Stimulated activated naive CD8-positive, alpha-beta T cell treated with anti-CD3 and anti-CD28 coated beads, Interleukin-15, amount 100 ng/mL, for 72 hours (primary cell): ENCODE measurements around the gene SRSF10.
"Not testable (repeated sequence)": the region's sequence is repeated elsewhere in the genome, so short reads cannot be mapped to it uniquely, and the experiment has no call there.

Experiments
- ATAC-seq: fragments of 150-1000 bp; cut with Tn5 transposase; 2 replicates; pipeline ENCODE4 v1.10.0; 2021; ENCODE audit warnings: mild to moderate bottlenecking, moderate library complexity
- DNase-seq, 2 donors: peaks; one replicate each; pipeline ENCODE4 v3.0.0; 2021 to 2022
- H3K27ac Mint-ChIP-seq, 2 donors: one replicate each; pipeline ENCODE4 v1.8.0; 2022; ENCODE audit warnings: mild to moderate bottlenecking in 2 of 2, mixed read lengths in 2 of 2, moderate library complexity in 2 of 2
- H3K27me3 Mint-ChIP-seq: one replicate; pipeline ENCODE4 v1.8.0; 2022; ENCODE audit warnings: mixed read lengths
- H3K4me1 Mint-ChIP-seq: one replicate; pipeline ENCODE4 v1.8.0; 2022; ENCODE audit warnings: mild to moderate bottlenecking, mixed read lengths
- H3K4me3 Mint-ChIP-seq, 2 donors: one replicate each; pipeline ENCODE4 v1.8.0; 2022; ENCODE audit warnings: mild to moderate bottlenecking in 2 of 2, mixed read lengths in 2 of 2, moderate library complexity in 1 of 2
- H3K9me3 Mint-ChIP-seq, 2 donors: one replicate each; pipeline ENCODE4 v1.8.0; 2022; ENCODE audit warnings: mixed read lengths in 2 of 2

The SRSF10 gene

GRCh38 chr1:24005163-24005562, 25.0 kb upstream of the SRSF10 start:
- Mint-ChIP-seq H3K27me3 (peaks cover 34% of the 10 kb centered on the region), H3K9me3 (no peaks in the 10 kb centered on the region), H3K4me3 (no peak overlapping the region), H3K4me1 (no peaks in the 10 kb centered on the region), H3K27ac (no peak overlapping the region)
- DNase-seq = no peak
- no peak for ATAC-seq

- Mint-ChIP-seq H3K9me3 (no peaks in the 10 kb centered on the region), H3K4me3 (no peak overlapping the region), H3K27ac (no peak overlapping the region), H3K4me1 (peaks cover 2% of the 10 kb centered on the region), H3K27me3 (peaks cover 27% of the 10 kb centered on the region)
- DNase-seq (no peak), ATAC-seq (no peak)
These were observed 24.0 kb upstream of the SRSF10 start for GRCh38 chr1:24004132-24004531.

GRCh38 chr1:24003331-24003972, 23.3 kb upstream of the SRSF10 start:
- no peak for ATAC-seq

GRCh38 chr1:24002695-24003094, 22.6 kb upstream of the SRSF10 start:
- H3K27ac Mint-ChIP-seq = no peak overlapping the region
- H3K4me1 Mint-ChIP-seq = peaks cover 8% of the 10 kb centered on the region
- no peaks in the 10 kb centered on the region for H3K9me3 Mint-ChIP-seq
- ATAC-seq (no peak), DNase-seq (no peak)
- peaks cover 27% of the 10 kb centered on the region for H3K27me3 Mint-ChIP-seq
- no peak overlapping the region for H3K4me3 Mint-ChIP-seq

More at GRCh38 chr1:24003331-24003972, 23.3 kb upstream of the SRSF10 start:
- DNase-seq = no peak
- Mint-ChIP-seq H3K27ac (no peak overlapping the region), H3K4me3 (no peak overlapping the region), H3K27me3 (peaks cover 27% of the 10 kb centered on the region), H3K9me3 (no peaks in the 10 kb centered on the region), H3K4me1 (peaks cover 8% of the 10 kb centered on the region)

GRCh38 chr1:23999156-23999671, 19.1 kb upstream of the SRSF10 start:
- Mint-ChIP-seq H3K4me3 (peak overlapping the region in 1 of 2 donors; percentile 16), H3K4me1 (peaks cover 14% of the 10 kb centered on the region), H3K9me3 (no peaks in the 10 kb centered on the region), H3K27ac (peak overlapping the region in 1 of 2 donors; percentile 89), H3K27me3 (peaks cover 18% of the 10 kb centered on the region)
- ATAC-seq = no peak
- no peak for DNase-seq

- Mint-ChIP-seq H3K9me3 (no peaks in the 10 kb centered on the region), H3K27ac (no peak overlapping the region), H3K27me3 (peaks cover 6% of the 10 kb centered on the region), H3K4me1 (peaks cover 14% of the 10 kb centered on the region), H3K4me3 (no peak overlapping the region)
- ATAC-seq = no peak
- DNase-seq = no peak
These were observed 17.7 kb upstream of the SRSF10 start for GRCh38 chr1:23997812-23998211.

- H3K9me3 Mint-ChIP-seq = no peaks in the 10 kb centered on the region
- peaks cover 14% of the 10 kb centered on the region for H3K4me1 Mint-ChIP-seq
- no peaks in the 10 kb centered on the region for H3K27me3 Mint-ChIP-seq
- no peak overlapping the region for H3K4me3 Mint-ChIP-seq
- DNase-seq (no peak), ATAC-seq (no peak)
- H3K27ac Mint-ChIP-seq = no peak overlapping the region
These were observed 16.6 kb upstream of the SRSF10 start for GRCh38 chr1:23996700-23997229.

- ATAC-seq (no peak), DNase-seq (no peak)
- Mint-ChIP-seq H3K4me1 (peaks cover 14% of the 10 kb centered on the region), H3K27me3 (no peaks in the 10 kb centered on the region), H3K9me3 (no peaks in the 10 kb centered on the region), H3K4me3 (no peak overlapping the region), H3K27ac (no peak overlapping the region)
These were observed 15.3 kb upstream of the SRSF10 start for GRCh38 chr1:23995431-23995837.

- not testable (repeated sequence) for H3K4me3 Mint-ChIP-seq, ATAC-seq, H3K27ac Mint-ChIP-seq, DNase-seq, H3K9me3 Mint-ChIP-seq, H3K27me3 Mint-ChIP-seq
- H3K4me1 Mint-ChIP-seq = peaks cover 15% of the 10 kb centered on the region
These were observed 11.9 kb upstream of the SRSF10 start for GRCh38 chr1:23992011-23992410.

GRCh38 chr1:23989263-23989662, 9.1 kb upstream of the SRSF10 start:
- Mint-ChIP-seq H3K4me1 (peaks cover 9% of the 10 kb centered on the region), H3K9me3 (no peaks in the 10 kb centered on the region), H3K27ac (no peak overlapping the region), H3K27me3 (no peaks in the 10 kb centered on the region), H3K4me3 (no peak overlapping the region)
- ATAC-seq = no peak
- no peak for DNase-seq

GRCh38 chr1:23987038-23987437, 6.9 kb upstream of the SRSF10 start:
- H3K4me1 Mint-ChIP-seq, H3K27me3 Mint-ChIP-seq, H3K27ac Mint-ChIP-seq, DNase-seq, H3K9me3 Mint-ChIP-seq, ATAC-seq, H3K4me3 Mint-ChIP-seq: not testable (repeated sequence)

GRCh38 chr1:23984417-23985186, 4.5 kb upstream of the SRSF10 start:
- Mint-ChIP-seq H3K4me3 (no peak overlapping the region), H3K27ac (no peak overlapping the region), H3K4me1 (peaks cover 19% of the 10 kb centered on the region), H3K27me3 (no peaks in the 10 kb centered on the region), H3K9me3 (no peaks in the 10 kb centered on the region)
- no peak for DNase-seq
- no peak for ATAC-seq

- Mint-ChIP-seq H3K4me1 (peaks cover 36% of the 10 kb centered on the region), H3K27ac (peak overlapping the region; percentile 98 to 99), H3K4me3 (peak overlapping the region; percentile 82 to 93), H3K27me3 (no peaks in the 10 kb centered on the region), H3K9me3 (no peaks in the 10 kb centered on the region)
- DNase-seq (peak; percentile 54 to 73), ATAC-seq (peak; percentile 73)
These were observed 572 bp upstream of the SRSF10 start for GRCh38 chr1:23980728-23981070.

- H3K27me3 Mint-ChIP-seq = no peaks in the 10 kb centered on the region
- H3K4me3 Mint-ChIP-seq = peak overlapping the region; percentile 82 to 93
- peak overlapping the region; percentile 98 to 99 for H3K27ac Mint-ChIP-seq
- DNase-seq (no peak), ATAC-seq (no peak)
- H3K4me1 Mint-ChIP-seq = peaks cover 46% of the 10 kb centered on the region
- H3K9me3 Mint-ChIP-seq = no peaks in the 10 kb centered on the region
These were observed 693 bp downstream of the SRSF10 start for GRCh38 chr1:23979387-23979880.

- ATAC-seq = no peak
- Mint-ChIP-seq H3K27ac (peak overlapping the region; percentile 98 to 99), H3K27me3 (no peaks in the 10 kb centered on the region), H3K4me3 (peak overlapping the region; percentile 82 to 93), H3K4me1 (peaks cover 52% of the 10 kb centered on the region), H3K9me3 (no peaks in the 10 kb centered on the region)
- DNase-seq = no peak
These were observed 1.3 kb downstream of the SRSF10 start for GRCh38 chr1:23978805-23979204.

GRCh38 chr1:23977854-23978191, 2.3 kb downstream of the SRSF10 start:
- ATAC-seq = no peak
- Mint-ChIP-seq H3K27me3 (no peaks in the 10 kb centered on the region), H3K27ac (peak overlapping the region; percentile 13 to 93), H3K4me3 (peak overlapping the region; percentile 82 to 93), H3K9me3 (no peaks in the 10 kb centered on the region), H3K4me1 (peaks cover 55% of the 10 kb centered on the region)
- DNase-seq = no peak
